HG03108 (cell line): ENCODE measurements around the gene PNMA8B.

ENCODE experiments used
- ATAC-seq: cut with Tn5 transposase; IDR thresholded peaks from one replicate; pipeline ENCODE4 v1.9.1; 2021; ENCODE audit warnings: moderate library complexity; ENCODE audit not compliant: unreplicated experiment

PNMA8B gene

DNA sequence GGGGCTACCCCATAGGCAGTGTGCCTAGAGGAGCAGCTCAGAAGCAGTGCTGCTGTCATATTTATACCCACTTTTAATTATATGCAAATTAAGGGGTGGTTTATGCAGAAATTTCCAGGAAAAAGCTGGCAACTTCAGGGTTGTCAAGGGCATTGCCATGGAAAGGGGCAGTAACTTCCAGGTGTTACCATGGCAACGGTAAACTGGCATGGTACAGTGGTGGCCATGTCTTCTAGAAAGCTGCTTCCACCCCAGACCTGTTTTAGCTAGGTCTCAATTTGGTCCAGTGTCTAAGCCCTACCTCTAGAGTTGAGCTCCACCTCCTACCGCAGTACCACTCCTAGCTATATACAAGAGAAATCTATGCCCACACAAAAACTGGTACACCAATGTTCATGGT, 35.6 kb downstream of the PNMA8B start:
- no peak for ATAC-seq

DNA sequence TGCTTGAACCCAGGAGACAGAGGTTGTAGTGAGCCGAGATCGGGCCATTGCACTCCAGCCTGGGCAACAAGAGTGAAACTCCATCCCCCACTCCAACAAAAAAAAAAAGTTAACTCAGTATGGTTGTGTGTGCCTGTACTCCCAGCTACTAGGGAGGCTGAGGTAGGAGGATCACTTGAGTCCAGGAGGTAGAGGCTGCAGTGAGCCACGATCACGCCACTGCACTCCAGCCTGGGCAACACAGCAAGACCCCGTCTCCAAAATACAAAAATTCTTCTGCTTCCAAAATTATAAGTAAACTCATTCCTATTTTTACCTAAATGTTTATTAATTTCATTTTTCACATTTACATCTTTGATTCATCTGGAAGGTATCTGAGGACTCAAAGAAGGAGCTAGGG, 38.7 kb downstream of the PNMA8B start:
- no peak for ATAC-seq

- no peak for ATAC-seq
Measured at GRCh38 chr19:46454244-46454643, 41.4 kb downstream of the PNMA8B start.

DNA sequence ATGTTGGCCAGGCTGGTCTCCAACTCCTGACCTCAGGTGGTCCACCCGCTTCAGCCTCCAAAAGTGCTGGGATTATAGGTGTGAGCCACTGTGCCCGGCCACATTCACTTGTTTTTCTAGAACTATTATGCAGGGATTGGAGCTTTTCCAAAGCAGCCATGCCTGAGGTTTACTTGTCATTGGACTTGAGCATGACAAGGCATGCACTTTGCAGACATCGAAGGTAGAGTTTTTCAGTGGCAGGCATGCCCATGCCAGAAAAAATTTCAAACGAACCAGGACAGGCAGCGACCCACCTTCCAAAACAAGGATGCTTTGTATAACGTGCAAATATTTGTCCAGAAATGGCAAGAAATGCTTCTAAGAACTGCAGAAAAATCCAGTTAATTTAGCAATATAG, 42.0 kb downstream of the PNMA8B start:
- ATAC-seq = no peak

DNA sequence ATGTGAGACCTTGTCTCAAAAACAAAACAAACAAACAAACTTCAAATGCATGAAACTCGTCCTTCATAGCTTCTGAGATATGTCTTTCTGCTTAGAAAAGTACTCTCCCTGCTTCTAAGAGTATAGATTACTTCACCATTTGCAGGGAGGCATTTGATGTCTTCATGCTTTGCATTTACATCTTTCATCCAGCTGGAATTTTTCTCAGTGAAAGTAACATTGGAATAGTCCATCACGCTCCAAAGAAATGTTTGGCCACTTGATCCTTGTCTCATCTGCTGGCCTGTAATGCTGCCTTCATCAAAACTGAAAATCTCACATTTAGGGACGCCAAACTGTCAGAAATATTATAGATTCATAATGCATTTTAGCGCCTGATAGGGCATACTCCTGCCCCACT, 43.5 kb downstream of the PNMA8B start:
- ATAC-seq = no peak

GRCh38 chr19:46451352-46451751, 44.3 kb downstream of the PNMA8B start:
- no peak for ATAC-seq

DNA sequence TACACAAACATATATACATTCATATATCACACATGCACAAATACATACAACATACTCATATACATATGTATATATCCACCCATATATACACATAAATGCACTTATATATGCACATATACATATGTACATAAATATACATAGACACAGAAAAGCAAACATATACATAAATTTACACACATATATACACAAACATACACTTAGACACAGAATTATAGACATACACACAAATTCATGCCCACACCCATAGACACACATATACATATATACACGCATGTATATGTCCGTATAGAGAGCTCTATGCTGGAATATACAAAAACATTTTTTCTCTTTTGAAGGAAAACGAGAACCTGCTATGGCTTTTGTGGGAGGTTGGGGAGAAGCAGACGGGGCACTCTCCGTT, 44.9 kb downstream of the PNMA8B start:
- ATAC-seq = no peak

DNA sequence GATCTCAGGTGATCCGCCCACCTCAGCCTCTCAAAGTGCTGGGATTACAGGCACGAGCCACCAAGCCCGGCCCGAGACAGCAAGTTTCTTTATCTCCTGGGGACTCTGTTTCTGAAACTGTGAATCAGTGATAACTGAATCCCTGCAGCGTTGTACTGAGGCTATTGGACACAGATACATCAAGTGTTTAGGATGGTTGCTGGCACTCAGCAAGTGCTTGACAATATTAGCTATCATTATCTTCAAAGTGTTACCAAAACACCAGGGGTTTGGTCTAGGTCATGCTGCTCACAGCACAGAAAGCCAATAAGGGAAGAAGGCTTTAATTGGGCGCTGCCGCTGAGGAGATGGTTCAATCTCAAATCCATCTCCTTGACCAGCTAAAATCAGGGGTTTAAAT, 46.4 kb downstream of the PNMA8B start:
- no peak for ATAC-seq

GRCh38 chr19:46448601-46449000, 47.1 kb downstream of the PNMA8B start:
- no peak for ATAC-seq

DNA sequence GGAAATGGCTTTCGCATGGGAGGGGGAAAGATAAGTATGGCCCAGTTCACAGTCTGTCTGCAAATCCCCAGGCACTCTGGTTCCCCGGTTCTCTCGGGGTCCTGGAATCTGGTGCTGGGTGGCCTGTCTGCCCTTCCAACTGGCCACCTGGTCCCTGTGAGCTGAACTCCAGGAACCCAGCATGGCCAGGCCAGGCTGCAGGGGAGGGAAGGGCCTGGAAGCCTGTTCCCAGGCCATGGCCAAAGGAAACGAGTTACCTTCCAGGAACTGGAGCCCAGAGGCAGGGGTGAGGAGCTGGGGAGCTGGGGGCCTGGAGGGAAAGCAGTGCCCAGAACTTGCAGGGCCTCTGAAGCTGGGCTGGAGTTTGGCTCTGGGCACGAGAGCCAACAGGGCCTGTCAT, 47.8 kb downstream of the PNMA8B start:
- no peak for ATAC-seq

- ATAC-seq = no peak
Measured at GRCh38 chr19:46447006-46447405, 48.7 kb downstream of the PNMA8B start.

- no peak for ATAC-seq
Measured at GRCh38 chr19:46446021-46446420, 49.6 kb downstream of the PNMA8B start.

GRCh38 chr19:46442808-46443450, 52.7 kb downstream of the PNMA8B start:
- no peak for ATAC-seq

GRCh38 chr19:46441866-46442265, 53.8 kb downstream of the PNMA8B start:
- no peak for ATAC-seq
